A549 (cell line): ENCODE results near the gene THUMPD1. TPM values are rescaled to one million over a fixed set of nuclear protein-coding genes. Genes with fewer than 3 reads are reported as not detected.
"Not testable (repeated sequence)": the region's sequence is repeated elsewhere in the genome, so short reads cannot be mapped to it uniquely, and the experiment has no call there.

ENCODE experiments used
- ATAC-seq, 2 experiments: fragments of 200-7000 bp in 1 of 2; fragments of >200 bp in 1 of 2; cut with Nextera tagmentation in 1 of 2; cut with Tn5 transposase in 1 of 2; 3 replicates each; pipeline versions ENCODE4 v1.8.0 to v1.9.1; 2018 to 2020; ENCODE audit warnings: mild to moderate bottlenecking in 1 of 2, moderate library complexity in 1 of 2
- CTCF ChIA-PET: fragments of 300-600 bp; sonication (Branson Sonifier 250); formaldehyde crosslinking; extraction: SDS; loops from one replicate; lab custom pipeline; 2021; ENCODE audit warnings: antibody characterized with exemption, inconsistent platforms; lab: Yijun Ruan, JAX
- POLR2A ChIA-PET: fragments of 350-600 bp; formaldehyde crosslinking; extraction: SDS; loops from one replicate; lab custom pipeline; 2021; ENCODE audit warnings: antibody characterized with exemption, inconsistent platforms; lab: Yijun Ruan, JAX
- DNase-seq, 2 experiments: peaks; one replicate each; pipeline versions ENCODE4 v3.0.0 to v3.0.0-alpha.2; 2011 to 2016; ENCODE audit warnings: low read depth in 1 of 2, low spot score in 1 of 2
- FAIRE-seq: peaks from 2 replicates; lab custom pipeline; 2011; peaks lifted over from hg19 to GRCh38; lab: Jason Lieb, UNC
- H3K27ac ChIP-seq, 2 experiments: fragments of >200 bp; sonication (Bioruptor Twin); formaldehyde crosslinking; 3 replicates each; pipeline ENCODE4 v1.5.1; 2016 to 2017
- H3K4me1 ChIP-seq: fragments of >200 bp; sonication (Bioruptor Twin); formaldehyde crosslinking; 3 replicates; pipeline ENCODE4 v1.6.1; 2016
- H3K4me2 ChIP-seq: fragments of >200 bp; sonication (Bioruptor Twin); formaldehyde crosslinking; 3 replicates; pipeline ENCODE4 v1.6.1; 2016
- H3K4me3 ChIP-seq: fragments of >200 bp; sonication (Bioruptor Twin); formaldehyde crosslinking; 3 replicates; pipeline ENCODE4 v1.5.1; 2016
- H3K9me3 ChIP-seq: fragments of >200 bp; sonication (Bioruptor Twin); formaldehyde crosslinking; 3 replicates; pipeline ENCODE4 v1.6.1; 2016
- EHF ChIP-seq: fragments of 250-450 bp; sonication (Bioruptor Pico); IDR thresholded peaks from 2 replicates; pipeline ENCODE4 v1.5.0; 2020; ENCODE audit warnings: mild to moderate bottlenecking
- FOSL2 ChIP-seq, 2 experiments: fragments of 450-650 bp in 1 of 2; fragments of >200 bp in 1 of 2; sonication (Bioruptor Twin) in 1 of 2; formaldehyde crosslinking; IDR thresholded peaks; 2 replicates each; pipeline versions ENCODE4 v1.5.0 to v1.6.1; 2016 to 2020; ENCODE audit warnings: mild to moderate bottlenecking in 1 of 2, moderate library complexity in 1 of 2
- FOXS1 ChIP-seq: fragments of 250-450 bp; sonication (Bioruptor Pico); IDR thresholded peaks from 2 replicates; pipeline ENCODE4 v1.5.0; 2020; ENCODE audit warnings: mild to moderate bottlenecking, moderate library complexity
- GATA3 ChIP-seq: IDR thresholded peaks from 2 replicates; pipeline ENCODE4 v1.6.1; 2012; ENCODE audit warnings: borderline replicate concordance
- PHF8 ChIP-seq: fragments of 200-600 bp; sonication (generic); IDR thresholded peaks from 2 replicates; pipeline ENCODE4 v1.6.1; 2016; ENCODE audit warnings: low read depth, mild to moderate bottlenecking, antibody characterized with exemption, moderate library complexity, borderline replicate concordance
- RAD21 ChIP-seq, 2 experiments: fragments of >200 bp in 1 of 2; sonication (Bioruptor Twin) in 1 of 2; formaldehyde crosslinking in 1 of 2; IDR thresholded peaks in 1 of 2; conservative IDR thresholded peaks in 1 of 2; 2 replicates in 1 of 2; 3 replicates in 1 of 2; pipeline ENCODE4 v1.6.1; 2012 to 2018; ENCODE audit warnings: inconsistent platforms in 1 of 2
- ZC3H11A ChIP-seq: fragments of 450-650 bp; IDR thresholded peaks from 2 replicates; pipeline ENCODE4 v1.6.1; 2014; ENCODE audit warnings: antibody characterized with exemption, mild to moderate bottlenecking
- WGBS: methylation state at CpG from one replicate; pipeline ENCODE4 v1.1.6; 2017; ENCODE audit errors: missing lambda C conversion rate; 5-methylcytosine and 5-hydroxymethylcytosine counted together
- polyA plus RNA-seq, 4 experiments: library from polyadenylated mRNA; depleted of rRNA in 3 of 4; stranded (reverse); fragments of >200 nt; fragmentation: RNase III in 1 of 4; extraction: RNeasy Plus Mini Kit Qiagen cat#74134 plus additional on column Dnase treatment in 1 of 4; gene quantifications; 2 replicates in 3 of 4; 3 replicates in 1 of 4; pipeline ENCODE4 v1.2.3, GENCODE V29; 2011 to 2017
- TF ChIP-seq, protein P1 (sequence below): fragments of >200 bp; sonication (Bioruptor Twin); formaldehyde crosslinking; IDR thresholded peaks from 2 replicates; pipeline ENCODE4 v1.6.1; 2016
- TF ChIP-seq, protein P2 (sequence below): fragments of 250-450 bp; sonication (Bioruptor Pico); IDR thresholded peaks from 2 replicates; pipeline ENCODE4 v1.5.0; 2021; ENCODE audit warnings: mild to moderate bottlenecking, moderate library complexity, borderline replicate concordance
- TF ChIP-seq, protein P3 (sequence below): fragments of 250-450 bp; sonication (Bioruptor Pico); IDR thresholded peaks from 2 replicates; pipeline ENCODE4 v1.5.0; 2020; ENCODE audit warnings: low read depth, mild to moderate bottlenecking, moderate library complexity

Gene THUMPD1
- polyA plus RNA-seq, 2 of the 4 experiments (the other 2 are of a cell fraction), result 27.8 to 47.7 TPM

DNA sequence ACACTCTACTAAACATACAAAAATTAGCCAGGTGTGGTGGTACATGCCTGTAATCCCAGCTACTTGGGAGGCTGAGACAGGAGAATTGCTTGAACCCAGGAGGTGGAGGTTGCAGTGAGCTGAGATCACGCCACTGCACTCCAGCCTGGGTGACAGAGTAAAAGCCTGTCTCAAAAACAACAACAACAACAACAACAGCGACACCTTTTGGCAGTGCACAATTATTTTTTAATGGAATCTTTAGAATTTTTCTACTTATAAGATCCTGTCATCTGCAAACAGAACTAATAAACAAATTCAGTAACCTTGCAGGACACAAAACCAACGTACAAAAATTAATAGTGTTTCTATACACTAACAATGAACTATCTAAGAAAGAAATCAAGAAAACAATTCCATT, 33.5 kb downstream of the THUMPD1 start:
- TF ChIP-seq RAD21 (conservative IDR thresholded peaks at IDR 0.05 in 1 of 2, IDR thresholded peaks at IDR 0.05 in 1 of 2), result peak in 1 of 2 experiments; percentile 41; a peak in 1 of 5 replicates
- H3K4me1 ChIP-seq, H3K4me2 ChIP-seq, H3K9me3 ChIP-seq, POLR2A ChIA-PET, ATAC-seq, FAIRE-seq, CTCF ChIA-PET, H3K27ac ChIP-seq, H3K4me3 ChIP-seq: not testable (repeated sequence)
- 1% methylated on average over 3 of the region's 3 CpGs for WGBS
- DNase-seq, result peak in 1 of 2 experiments; percentile 36

DNA sequence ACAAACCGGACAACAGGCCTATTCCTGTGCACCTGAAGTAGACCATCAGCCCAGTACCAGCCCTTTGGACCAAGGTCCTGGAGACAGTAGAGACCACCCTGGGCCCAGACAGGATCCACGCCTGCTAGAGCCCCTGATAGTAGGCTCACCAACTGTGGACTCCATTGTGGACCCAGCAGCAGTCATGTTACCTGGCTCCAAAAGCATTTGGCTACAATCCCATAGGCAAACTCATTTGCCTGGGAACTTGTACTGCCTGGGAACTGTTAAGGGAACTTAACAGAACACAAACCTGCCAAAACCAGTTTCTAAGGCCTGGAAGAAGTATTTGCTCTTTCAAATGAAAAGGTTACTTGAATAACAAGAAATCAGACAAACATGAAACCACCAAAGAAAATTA, 34.2 kb downstream of the THUMPD1 start:
- FAIRE-seq, result no peak
- ATAC-seq, result no peak

DNA sequence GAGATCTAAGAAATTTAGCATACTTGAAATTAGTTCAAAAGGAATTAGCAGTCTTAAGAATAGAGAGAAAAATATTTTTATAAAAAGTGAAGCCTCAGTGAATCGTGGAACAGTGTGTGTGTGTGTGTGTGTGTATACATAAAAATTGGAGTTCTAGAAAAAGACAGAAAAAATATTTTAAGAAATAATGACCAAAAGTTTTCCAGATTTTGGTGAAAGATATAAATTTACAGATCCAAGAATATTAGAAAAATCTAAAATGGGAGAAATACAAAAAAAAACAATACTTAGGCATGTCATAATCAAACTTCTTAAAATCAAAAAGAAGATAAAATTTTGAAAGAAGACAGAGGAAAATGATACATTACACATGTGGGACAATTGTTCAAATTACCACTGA, 35.6 kb downstream of the THUMPD1 start:
- H3K27ac ChIP-seq, POLR2A ChIA-PET, FAIRE-seq, H3K4me2 ChIP-seq, CTCF ChIA-PET, H3K9me3 ChIP-seq, H3K4me1 ChIP-seq, H3K4me3 ChIP-seq, ATAC-seq, DNase-seq: not testable (repeated sequence)
- 0% methylated on average over 1 of the region's 1 CpG for WGBS

More for the DNA sequence above, 34.2 kb downstream of the THUMPD1 start:
- CTCF ChIA-PET, result no interaction called here
- H3K4me3 ChIP-seq, result no peak overlapping the region
- WGBS, result 75% methylated on average over 1 of the region's 2 CpGs
- POLR2A ChIA-PET, result no interaction called here
- no peaks in the 10 kb centered on the region for H3K4me1 ChIP-seq
- H3K9me3 ChIP-seq, result no peaks in the 10 kb centered on the region
- no peak overlapping the region for H3K4me2 ChIP-seq
- H3K27ac ChIP-seq, result no peak overlapping the region
- no peak for TF ChIP-seq GATA3
- no peak for TF ChIP-seq FOSL2 (IDR thresholded peaks at IDR 0.05)
- TF ChIP-seq FOSL2 (CRISPR knock-in tag; IDR thresholded peaks at IDR 0.05), result no peak
- TF ChIP-seq FOXS1, result no peak
- TF ChIP-seq, protein P1, sequence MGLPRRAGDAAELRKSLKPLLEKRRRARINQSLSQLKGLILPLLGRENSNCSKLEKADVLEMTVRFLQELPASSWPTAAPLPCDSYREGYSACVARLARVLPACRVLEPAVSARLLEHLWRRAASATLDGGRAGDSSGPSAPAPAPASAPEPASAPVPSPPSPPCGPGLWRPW, result no peak
- TF ChIP-seq EHF (CRISPR knock-in tag), result no peak
- DNase-seq, result no peak

DNA sequence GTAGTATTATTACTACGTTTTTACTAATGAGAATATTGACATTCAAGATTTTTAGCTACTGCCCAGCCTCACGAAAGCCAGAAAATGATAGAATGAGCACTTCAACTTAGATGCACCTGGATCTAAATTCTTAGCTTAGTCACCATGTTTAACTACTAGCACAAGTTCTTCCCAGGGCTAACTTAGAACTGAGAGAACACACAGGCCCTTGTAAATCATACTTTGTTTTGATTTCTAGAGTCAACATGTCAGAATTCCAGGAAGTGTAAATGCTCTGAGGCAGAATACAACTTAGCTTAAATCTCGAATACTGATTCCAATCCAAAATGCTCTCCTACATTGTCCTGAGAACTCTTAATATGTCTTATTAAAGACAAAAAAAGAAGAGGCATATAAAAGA, 37.3 kb downstream of the THUMPD1 start:
- ChIA-PET POLR2A (no interaction called here), CTCF (interaction anchor here (2.0 kb wide), 1 partner anchor 27 kb away, joined by 4 read pairs; no protein-coding TSS in a partner anchor)
- DNase-seq (no peak), FAIRE-seq (no peak), ATAC-seq (no peak)
- no peaks in the 10 kb centered on the region for H3K9me3 ChIP-seq
- TF ChIP-seq, protein P2, sequence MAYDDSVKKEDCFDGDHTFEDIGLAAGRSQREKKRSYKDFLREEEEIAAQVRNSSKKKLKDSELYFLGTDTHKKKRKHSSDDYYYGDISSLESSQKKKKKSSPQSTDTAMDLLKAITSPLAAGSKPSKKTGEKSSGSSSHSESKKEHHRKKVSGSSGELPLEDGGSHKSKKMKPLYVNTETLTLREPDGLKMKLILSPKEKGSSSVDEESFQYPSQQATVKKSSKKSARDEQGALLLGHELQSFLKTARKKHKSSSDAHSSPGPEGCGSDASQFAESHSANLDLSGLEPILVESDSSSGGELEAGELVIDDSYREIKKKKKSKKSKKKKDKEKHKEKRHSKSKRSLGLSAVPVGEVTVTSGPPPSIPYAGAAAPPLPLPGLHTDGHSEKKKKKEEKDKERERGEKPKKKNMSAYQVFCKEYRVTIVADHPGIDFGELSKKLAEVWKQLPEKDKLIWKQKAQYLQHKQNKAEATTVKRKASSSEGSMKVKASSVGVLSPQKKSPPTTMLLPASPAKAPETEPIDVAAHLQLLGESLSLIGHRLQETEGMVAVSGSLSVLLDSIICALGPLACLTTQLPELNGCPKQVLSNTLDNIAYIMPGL (CRISPR knock-in tag), result no peak
- TF ChIP-seq ZC3H11A, result no peak
- TF ChIP-seq PHF8, result no peak
- TF ChIP-seq, protein P3, sequence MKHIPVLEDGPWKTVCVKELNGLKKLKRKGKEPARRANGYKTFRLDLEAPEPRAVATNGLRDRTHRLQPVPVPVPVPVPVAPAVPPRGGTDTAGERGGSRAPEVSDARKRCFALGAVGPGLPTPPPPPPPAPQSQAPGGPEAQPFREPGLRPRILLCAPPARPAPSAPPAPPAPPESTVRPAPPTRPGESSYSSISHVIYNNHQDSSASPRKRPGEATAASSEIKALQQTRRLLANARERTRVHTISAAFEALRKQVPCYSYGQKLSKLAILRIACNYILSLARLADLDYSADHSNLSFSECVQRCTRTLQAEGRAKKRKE (CRISPR knock-in tag), result no peak
- H3K4me2 ChIP-seq, result no peak overlapping the region
- no peaks in the 10 kb centered on the region for H3K4me1 ChIP-seq
- no peak overlapping the region for H3K27ac ChIP-seq
- no peak overlapping the region for H3K4me3 ChIP-seq
- WGBS, result 17% methylated on average over 3 of the region's 3 CpGs

DNA sequence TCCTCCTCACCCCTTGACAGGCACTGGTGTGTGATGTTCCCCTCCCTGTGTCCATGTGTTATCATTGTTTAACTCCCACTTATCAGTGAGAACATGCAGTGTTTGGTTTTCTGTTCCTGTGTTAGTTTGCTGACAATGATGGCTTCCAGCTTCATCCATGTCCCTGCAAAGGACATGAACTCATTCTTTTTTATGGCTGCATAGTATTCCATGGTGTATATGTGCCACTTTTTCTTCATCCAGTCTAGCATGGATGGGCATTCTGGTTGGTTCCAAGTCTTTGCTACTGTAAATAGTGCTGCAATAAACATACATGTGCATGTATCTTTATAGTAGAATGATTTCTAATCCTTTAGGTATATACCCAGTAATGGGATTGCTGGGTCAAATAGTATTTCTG, 39.9 kb downstream of the THUMPD1 start:
- H3K4me2 ChIP-seq, FAIRE-seq, CTCF ChIA-PET, ATAC-seq, DNase-seq, POLR2A ChIA-PET, H3K4me1 ChIP-seq, H3K27ac ChIP-seq, H3K9me3 ChIP-seq, H3K4me3 ChIP-seq: not testable (repeated sequence)
